ENCODE measurements around the gene SPOUT1.
A peak's percentile ranks its signal among the peaks of the same experiment; 100 is the strongest.

Gene SPOUT1

GRCh38 chr9:128771094-128771721, 58.4 kb downstream of the SPOUT1 start:
- no peak for TF ChIP-seq CTCF (IDR thresholded peaks at IDR 0.05; ENCODE audit: low read depth, low read length)
- H3K4me3 ChIP-seq (ENCODE audit: low read depth, low read length), result peak overlapping the region; percentile 72
- in situ Hi-C loops (cut with HindIII; ENCODE audit: low sequenced_read_pairs), result no loop called here
- DNase-seq (ENCODE audit: low read depth, low spot score), result no peak

- no peak for DNase-seq (ENCODE audit: low read depth, low spot score)
- in situ Hi-C loops (cut with HindIII; ENCODE audit: low sequenced_read_pairs), result no loop called here
- H3K4me3 ChIP-seq (ENCODE audit: low read depth, low read length), result peak overlapping the region; percentile 72
- no peak for TF ChIP-seq CTCF (IDR thresholded peaks at IDR 0.05; ENCODE audit: low read depth, low read length)
Observed at GRCh38 chr9:128770286-128771030, 59.1 kb downstream of the SPOUT1 start.

Data from astrocyte of the spinal cord (primary cell).